GM04504 (cell line): ENCODE measurements around the gene MAP3K3.

Experiments used
- DNase-seq: peaks from one replicate; pipeline ENCODE4 v3.0.0-alpha.2; 2012; ENCODE audit warnings: low read depth

MAP3K3 gene

GRCh38 chr17:63653050-63653449 is 30.8 kb downstream of the MAP3K3 start:
- DNase-seq: no peak

GRCh38 chr17:63657786-63658185 is 35.6 kb downstream of the MAP3K3 start:
- no peak for DNase-seq

GRCh38 chr17:63658366-63658765 is 36.1 kb downstream of the MAP3K3 start:
- no peak for DNase-seq

- no peak for DNase-seq
Observed at GRCh38 chr17:63659850-63660249, 37.6 kb downstream of the MAP3K3 start.

- no peak for DNase-seq
Observed at GRCh38 chr17:63665527-63666214, 43.5 kb downstream of the MAP3K3 start.

- no peak for DNase-seq
Observed at GRCh38 chr17:63672856-63673255, 50.6 kb downstream of the MAP3K3 start.

- DNase-seq: no peak
Observed at GRCh38 chr17:63675231-63675606, 53.0 kb downstream of the MAP3K3 start.

GRCh38 chr17:63675607-63676546 is 53.7 kb downstream of the MAP3K3 start:
- DNase-seq: peak; percentile 51

- DNase-seq: no peak
Observed at GRCh38 chr17:63676584-63676983, 54.4 kb downstream of the MAP3K3 start.

- no peak for DNase-seq
Observed at GRCh38 chr17:63679214-63679613, 57.0 kb downstream of the MAP3K3 start.

- no peak for DNase-seq
Observed at GRCh38 chr17:63680700-63681099, 58.5 kb downstream of the MAP3K3 start.

GRCh38 chr17:63681530-63681929 is 59.3 kb downstream of the MAP3K3 start:
- DNase-seq: no peak

GRCh38 chr17:63682441-63682840 is 60.2 kb downstream of the MAP3K3 start:
- no peak for DNase-seq

GRCh38 chr17:63682981-63683380 is 60.8 kb downstream of the MAP3K3 start:
- DNase-seq: no peak

GRCh38 chr17:63685041-63685440 is 62.8 kb downstream of the MAP3K3 start:
- DNase-seq: no peak

GRCh38 chr17:63685578-63685977 is 63.4 kb downstream of the MAP3K3 start:
- DNase-seq: no peak

- DNase-seq: no peak
Observed at GRCh38 chr17:63686138-63686685, 64.0 kb downstream of the MAP3K3 start.

GRCh38 chr17:63688396-63689020 is 66.3 kb downstream of the MAP3K3 start:
- no peak for DNase-seq

GRCh38 chr17:63689479-63689878 is 67.3 kb downstream of the MAP3K3 start:
- DNase-seq: no peak

GRCh38 chr17:63692195-63692816 is 70.1 kb downstream of the MAP3K3 start:
- no peak for DNase-seq

GRCh38 chr17:63693411-63694113 is 71.3 kb downstream of the MAP3K3 start:
- DNase-seq: no peak
